Measurements from ENCODE around the gene NRXN3.
A peak's percentile ranks its signal among the peaks of the same experiment; 100 is the strongest.

Gene NRXN3

GRCh38 chr14:79570648-79571047 lies 1400.5 kb downstream of the NRXN3 start:
- H3K36me3 ChIP-seq (ENCODE audit: insufficient read depth, low read length), result no peaks in the 10 kb centered on the region
- no peaks in the 10 kb centered on the region for H3K9me3 ChIP-seq (replicated peaks; ENCODE audit: low read length)
- H3K4me3 ChIP-seq (ENCODE audit: low read length), result no peak overlapping the region
- no peak overlapping the region for H3K4me2 ChIP-seq (ENCODE audit: low read length)
- H3K4me1 ChIP-seq (ENCODE audit: control insufficient read depth, insufficient read depth, low read length), result no peaks in the 10 kb centered on the region
- H3K27me3 ChIP-seq (ENCODE audit: control insufficient read depth, insufficient read depth, low read length), result no peaks in the 10 kb centered on the region
- no peak overlapping the region for H3K9ac ChIP-seq (ENCODE audit: low read depth, low read length)

GRCh38 chr14:79571366-79571765 lies 1401.2 kb downstream of the NRXN3 start:
- Histone ChIP-seq H3K4me2 (ENCODE audit: low read length) (no peak overlapping the region), H3K36me3 (ENCODE audit: insufficient read depth, low read length) (no peaks in the 10 kb centered on the region), H3K4me3 (ENCODE audit: low read length) (no peak overlapping the region), H3K4me1 (ENCODE audit: control insufficient read depth, insufficient read depth, low read length) (no peaks in the 10 kb centered on the region), H3K9ac (ENCODE audit: low read depth, low read length) (no peak overlapping the region), H3K9me3 (replicated peaks; ENCODE audit: low read length) (no peaks in the 10 kb centered on the region), H3K27me3 (ENCODE audit: control insufficient read depth, insufficient read depth, low read length) (no peaks in the 10 kb centered on the region)

GRCh38 chr14:79573486-79573885 lies 1403.3 kb downstream of the NRXN3 start:
- no peak overlapping the region for H3K4me2 ChIP-seq (ENCODE audit: low read length)
- no peaks in the 10 kb centered on the region for H3K36me3 ChIP-seq (ENCODE audit: insufficient read depth, low read length)
- H3K4me3 ChIP-seq (ENCODE audit: low read length), result no peak overlapping the region
- no peaks in the 10 kb centered on the region for H3K4me1 ChIP-seq (ENCODE audit: control insufficient read depth, insufficient read depth, low read length)
- H3K27me3 ChIP-seq (ENCODE audit: control insufficient read depth, insufficient read depth, low read length), result no peaks in the 10 kb centered on the region
- H3K9me3 ChIP-seq (replicated peaks; ENCODE audit: low read length), result no peaks in the 10 kb centered on the region
- H3K9ac ChIP-seq (ENCODE audit: low read depth, low read length), result no peak overlapping the region

DNA sequence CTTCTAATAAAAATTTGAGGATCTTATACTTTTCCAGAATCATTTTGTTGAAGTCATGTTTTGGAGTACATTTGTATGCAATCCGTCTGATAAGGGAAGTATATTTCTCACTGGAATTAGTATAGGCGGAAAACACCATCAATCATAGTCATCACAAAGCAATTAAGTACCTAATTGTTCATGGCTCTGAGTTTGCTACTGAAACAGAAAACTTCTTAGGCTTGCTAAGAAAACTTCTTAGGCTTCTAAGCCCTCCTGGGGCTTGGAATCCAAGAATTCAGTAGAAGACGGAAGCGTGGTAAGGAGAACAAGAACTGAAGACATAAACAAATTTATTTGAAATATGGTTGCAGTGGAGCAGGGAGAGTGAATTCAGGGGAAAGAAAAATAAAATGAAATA lies 1404.9 kb downstream of the NRXN3 start:
- Histone ChIP-seq H3K4me3 (ENCODE audit: low read length) (no peak overlapping the region), H3K4me1 (ENCODE audit: control insufficient read depth, insufficient read depth, low read length) (no peaks in the 10 kb centered on the region), H3K9me3 (replicated peaks; ENCODE audit: low read length) (no peaks in the 10 kb centered on the region), H3K9ac (ENCODE audit: low read depth, low read length) (no peak overlapping the region), H3K27me3 (ENCODE audit: control insufficient read depth, insufficient read depth, low read length) (no peaks in the 10 kb centered on the region), H3K36me3 (ENCODE audit: insufficient read depth, low read length) (no peaks in the 10 kb centered on the region), H3K4me2 (ENCODE audit: low read length) (no peak overlapping the region)

GRCh38 chr14:79576424-79576823 lies 1406.3 kb downstream of the NRXN3 start:
- H3K9ac ChIP-seq (ENCODE audit: low read depth, low read length), result no peak overlapping the region
- H3K36me3 ChIP-seq (ENCODE audit: insufficient read depth, low read length), result no peaks in the 10 kb centered on the region
- no peaks in the 10 kb centered on the region for H3K27me3 ChIP-seq (ENCODE audit: control insufficient read depth, insufficient read depth, low read length)
- H3K4me1 ChIP-seq (ENCODE audit: control insufficient read depth, insufficient read depth, low read length), result no peaks in the 10 kb centered on the region
- H3K4me2 ChIP-seq (ENCODE audit: low read length), result no peak overlapping the region
- H3K4me3 ChIP-seq (ENCODE audit: low read length), result no peak overlapping the region
- H3K9me3 ChIP-seq (replicated peaks; ENCODE audit: low read length), result no peaks in the 10 kb centered on the region

- no peak overlapping the region for H3K4me2 ChIP-seq (ENCODE audit: low read length)
- H3K9me3 ChIP-seq (replicated peaks; ENCODE audit: low read length), result no peaks in the 10 kb centered on the region
- H3K27me3 ChIP-seq (ENCODE audit: control insufficient read depth, insufficient read depth, low read length), result no peaks in the 10 kb centered on the region
- H3K9ac ChIP-seq (ENCODE audit: low read depth, low read length), result no peak overlapping the region
- H3K4me3 ChIP-seq (ENCODE audit: low read length), result no peak overlapping the region
- H3K4me1 ChIP-seq (ENCODE audit: control insufficient read depth, insufficient read depth, low read length), result peaks cover 15% of the 10 kb centered on the region
- H3K36me3 ChIP-seq (ENCODE audit: insufficient read depth, low read length), result no peaks in the 10 kb centered on the region
Observed at GRCh38 chr14:79578470-79578869, 1408.3 kb downstream of the NRXN3 start.

GRCh38 chr14:79580414-79580813 lies 1410.2 kb downstream of the NRXN3 start:
- Histone ChIP-seq H3K9ac (ENCODE audit: low read depth, low read length) (no peak overlapping the region), H3K27me3 (ENCODE audit: control insufficient read depth, insufficient read depth, low read length) (no peaks in the 10 kb centered on the region), H3K4me1 (ENCODE audit: control insufficient read depth, insufficient read depth, low read length) (peaks cover 33% of the 10 kb centered on the region), H3K4me3 (ENCODE audit: low read length) (no peak overlapping the region), H3K36me3 (ENCODE audit: insufficient read depth, low read length) (no peaks in the 10 kb centered on the region), H3K9me3 (replicated peaks; ENCODE audit: low read length) (no peaks in the 10 kb centered on the region), H3K4me2 (ENCODE audit: low read length) (no peak overlapping the region)

GRCh38 chr14:79580906-79581305 lies 1410.7 kb downstream of the NRXN3 start:
- Histone ChIP-seq H3K4me3 (ENCODE audit: low read length) (no peak overlapping the region), H3K4me1 (ENCODE audit: control insufficient read depth, insufficient read depth, low read length) (peaks cover 37% of the 10 kb centered on the region), H3K27me3 (ENCODE audit: control insufficient read depth, insufficient read depth, low read length) (no peaks in the 10 kb centered on the region), H3K4me2 (ENCODE audit: low read length) (no peak overlapping the region), H3K36me3 (ENCODE audit: insufficient read depth, low read length) (no peaks in the 10 kb centered on the region), H3K9ac (ENCODE audit: low read depth, low read length) (no peak overlapping the region), H3K9me3 (replicated peaks; ENCODE audit: low read length) (no peaks in the 10 kb centered on the region)

- no peaks in the 10 kb centered on the region for H3K9me3 ChIP-seq (replicated peaks; ENCODE audit: low read length)
- H3K36me3 ChIP-seq (ENCODE audit: insufficient read depth, low read length), result no peaks in the 10 kb centered on the region
- no peak overlapping the region for H3K4me2 ChIP-seq (ENCODE audit: low read length)
- H3K27me3 ChIP-seq (ENCODE audit: control insufficient read depth, insufficient read depth, low read length), result no peaks in the 10 kb centered on the region
- H3K4me1 ChIP-seq (ENCODE audit: control insufficient read depth, insufficient read depth, low read length), result peaks cover 48% of the 10 kb centered on the region
- no peak overlapping the region for H3K4me3 ChIP-seq (ENCODE audit: low read length)
- peak overlapping the region; percentile 32 for H3K9ac ChIP-seq (ENCODE audit: low read depth, low read length)
Observed at GRCh38 chr14:79581912-79582576, 1411.9 kb downstream of the NRXN3 start.

GRCh38 chr14:79583738-79584408 lies 1413.7 kb downstream of the NRXN3 start:
- Histone ChIP-seq H3K36me3 (ENCODE audit: insufficient read depth, low read length) (no peaks in the 10 kb centered on the region), H3K27me3 (ENCODE audit: control insufficient read depth, insufficient read depth, low read length) (no peaks in the 10 kb centered on the region), H3K4me1 (ENCODE audit: control insufficient read depth, insufficient read depth, low read length) (peaks cover 50% of the 10 kb centered on the region), H3K4me3 (ENCODE audit: low read length) (peak overlapping the region; percentile 6), H3K4me2 (ENCODE audit: low read length) (peak overlapping the region; percentile 25), H3K9me3 (replicated peaks; ENCODE audit: low read length) (no peaks in the 10 kb centered on the region), H3K9ac (ENCODE audit: low read depth, low read length) (peak overlapping the region; percentile 60)

GRCh38 chr14:79584679-79585078 lies 1414.5 kb downstream of the NRXN3 start:
- Histone ChIP-seq H3K4me2 (ENCODE audit: low read length) (peak overlapping the region; percentile 25), H3K9me3 (replicated peaks; ENCODE audit: low read length) (no peaks in the 10 kb centered on the region), H3K9ac (ENCODE audit: low read depth, low read length) (peak overlapping the region; percentile 60), H3K27me3 (ENCODE audit: control insufficient read depth, insufficient read depth, low read length) (no peaks in the 10 kb centered on the region), H3K4me3 (ENCODE audit: low read length) (peak overlapping the region; percentile 6), H3K36me3 (ENCODE audit: insufficient read depth, low read length) (no peaks in the 10 kb centered on the region), H3K4me1 (ENCODE audit: control insufficient read depth, insufficient read depth, low read length) (peaks cover 50% of the 10 kb centered on the region)

DNA sequence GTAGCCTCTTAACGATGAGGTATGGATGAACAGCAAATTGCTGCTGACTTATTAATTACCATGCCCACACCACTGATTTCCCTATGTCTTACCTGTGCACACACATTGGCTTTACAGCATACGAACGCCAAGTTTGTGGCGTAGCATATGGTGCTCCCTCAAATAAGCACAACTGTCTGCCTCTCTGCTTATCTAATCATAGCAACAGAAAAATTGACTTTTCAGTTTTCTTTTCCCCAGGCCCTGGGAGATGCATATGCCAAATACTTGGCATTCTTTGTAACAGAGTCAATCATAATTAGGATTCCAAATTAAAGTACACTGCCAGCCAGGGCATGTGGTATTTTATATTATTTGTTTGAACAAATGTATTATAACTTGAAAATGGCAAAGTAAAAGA lies 1415.7 kb downstream of the NRXN3 start:
- Histone ChIP-seq H3K27me3 (ENCODE audit: control insufficient read depth, insufficient read depth, low read length) (no peaks in the 10 kb centered on the region), H3K9ac (ENCODE audit: low read depth, low read length) (peak overlapping the region; percentile 62), H3K36me3 (ENCODE audit: insufficient read depth, low read length) (no peaks in the 10 kb centered on the region), H3K4me3 (ENCODE audit: low read length) (no peak overlapping the region), H3K9me3 (replicated peaks; ENCODE audit: low read length) (no peaks in the 10 kb centered on the region), H3K4me2 (ENCODE audit: low read length) (peak overlapping the region; percentile 51), H3K4me1 (ENCODE audit: control insufficient read depth, insufficient read depth, low read length) (peaks cover 50% of the 10 kb centered on the region)
